Smooth muscle cell (in vitro differentiated cells): ENCODE data around the gene ARHGAP22. TPM values are rescaled to one million over a fixed set of nuclear protein-coding genes. Genes with fewer than 3 reads are reported as not detected.

ENCODE experiments used
- DNase-seq: peaks from one replicate; lab custom pipeline; 2025; ENCODE audit not compliant: unreplicated experiment; lab: John Stamatoyannopoulos, UW
- H2AFZ ChIP-seq: fragments of 200-600 bp; sonication (generic); 2 replicates; pipeline ENCODE4 v1.6.0; 2016; ENCODE audit warnings: antibody characterized with exemption, low read depth, mild to moderate bottlenecking
- H3F3A ChIP-seq: fragments of 200-600 bp; sonication (generic); 2 replicates; pipeline ENCODE4 v1.6.0; 2017; ENCODE audit warnings: antibody characterized with exemption, low read depth
- H3K27ac ChIP-seq: fragments of 200-600 bp; sonication (generic); 2 replicates; pipeline ENCODE4 v1.5.1; 2016; ENCODE audit warnings: low read depth, mild to moderate bottlenecking
- H3K27me3 ChIP-seq: fragments of 200-600 bp; sonication (generic); 2 replicates; pipeline ENCODE4 v1.6.1; 2016; ENCODE audit warnings: low read depth, mild to moderate bottlenecking
- H3K36me3 ChIP-seq: fragments of 200-600 bp; sonication (generic); 2 replicates; pipeline ENCODE4 v1.5.1; 2016; ENCODE audit warnings: low read depth
- H3K4me1 ChIP-seq: fragments of 200-600 bp; sonication (generic); 2 replicates; pipeline ENCODE4 v1.5.1; 2016; ENCODE audit warnings: low read depth
- H3K4me2 ChIP-seq: fragments of 200-600 bp; sonication (generic); 2 replicates; pipeline ENCODE4 v1.6.0; 2016; ENCODE audit warnings: mild to moderate bottlenecking
- H3K4me3 ChIP-seq: fragments of 200-600 bp; sonication (generic); 2 replicates; pipeline ENCODE4 v1.5.1; 2016; ENCODE audit warnings: mild to moderate bottlenecking
- H3K79me2 ChIP-seq: fragments of 200-600 bp; sonication (generic); 2 replicates; pipeline ENCODE4 v1.6.0; 2016; ENCODE audit warnings: low read depth, mild to moderate bottlenecking
- H3K9ac ChIP-seq: fragments of 200-600 bp; sonication (generic); 2 replicates; pipeline ENCODE4 v1.6.0; 2016; ENCODE audit warnings: low read depth
- H3K9me3 ChIP-seq: fragments of 200-600 bp; sonication (generic); replicated peaks from 2 replicates; pipeline ENCODE4 v1.5.1; 2016; ENCODE audit warnings: low read depth
- H4K20me1 ChIP-seq: fragments of 200-600 bp; sonication (generic); 2 replicates; pipeline ENCODE4 v1.6.0; 2016; ENCODE audit warnings: low read depth
- CTCF ChIP-seq: fragments of 200-600 bp; sonication (generic); IDR thresholded peaks from 2 replicates; pipeline ENCODE4 v1.5.1; 2017; ENCODE audit warnings: borderline replicate concordance, mild to moderate bottlenecking, antibody characterized with exemption; ENCODE audit not compliant: insufficient read depth, poor library complexity, severe bottlenecking
- WGBS: methylation state at CpG from one replicate; pipeline ENCODE4 v1.1.7; 2016; ENCODE audit warnings: low lambda C conversion rate; 5-methylcytosine and 5-hydroxymethylcytosine counted together
- polyA plus RNA-seq: library from polyadenylated mRNA; unstranded; fragments of >200 nt; fragmentation: Nextera tagmentation; extraction: Ambion mirVana; gene quantifications from 2 replicates; pipeline ENCODE4 v1.2.1, GENCODE V29; 2016
- total RNA-seq: library from RNA; depleted of rRNA; stranded (reverse); fragments of >200 nt; gene quantifications from 2 replicates; pipeline ENCODE4 v1.2.3, GENCODE V29; 2014

ARHGAP22 gene
- total and polyA plus RNA-seq, 2 experiments from 2014 or later = 1.8 to 8.8 TPM

GRCh38 chr10:48445932-48446331 lies 158.9 kb downstream of the ARHGAP22 start:
- no peaks in the 10 kb centered on the region for H4K20me1 ChIP-seq
- no peaks in the 10 kb centered on the region for H3K36me3 ChIP-seq
- WGBS = 97% methylated on average over 7 of the region's 7 CpGs

DNA sequence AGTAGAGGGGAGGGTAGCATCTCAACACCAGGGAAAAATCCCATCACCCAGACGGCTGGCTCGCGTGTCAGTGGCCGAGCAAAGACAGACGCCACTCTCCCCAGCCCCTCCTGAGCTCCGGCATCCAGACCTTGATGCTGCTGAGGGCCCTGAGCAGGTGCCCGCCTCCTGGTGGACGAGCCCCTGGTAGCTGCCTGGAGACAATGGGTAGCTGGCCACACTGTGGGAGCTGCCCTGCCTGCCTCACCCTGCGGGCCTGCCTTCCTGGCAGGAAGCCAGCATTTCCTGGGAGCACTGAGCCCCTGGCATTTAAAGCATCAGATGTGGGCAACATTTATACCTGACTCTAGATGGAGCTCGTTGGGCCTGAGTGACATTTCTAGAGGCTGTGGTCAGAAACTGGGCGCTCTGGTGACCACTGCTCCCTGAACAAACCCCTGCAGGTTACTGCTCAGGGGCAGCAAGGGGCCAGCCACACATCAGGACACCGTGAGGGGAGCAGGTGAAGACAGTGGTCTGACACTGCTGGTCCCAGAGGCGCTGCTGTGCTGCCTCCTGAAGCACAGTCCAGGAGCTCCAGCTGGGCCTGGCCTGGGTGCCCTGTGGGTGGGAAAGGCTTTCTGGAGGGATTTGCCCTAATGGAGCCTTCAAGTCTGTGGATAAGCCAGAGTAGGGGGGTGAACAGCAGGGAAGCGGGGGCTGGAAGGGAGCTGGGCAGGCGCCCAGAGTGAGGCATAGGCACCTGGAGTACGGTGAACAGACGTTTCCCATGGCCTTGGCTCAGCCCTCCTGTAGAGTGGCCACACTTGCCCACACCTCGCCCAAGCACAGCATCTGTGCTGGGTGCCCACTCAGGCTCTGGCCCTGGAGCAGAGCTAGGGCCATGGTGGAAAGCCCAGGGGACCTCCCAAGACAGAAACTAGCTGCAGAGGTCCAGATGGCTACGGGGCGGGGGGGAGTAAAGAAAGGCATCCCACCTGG lies 159.7 kb downstream of the ARHGAP22 start:
- Histone ChIP-seq H3K4me3 (no peak overlapping the region), H3K9ac (no peak overlapping the region), H3K4me2 (no peak overlapping the region), H3K79me2 (no peaks in the 10 kb centered on the region), H3K9me3 (no peaks in the 10 kb centered on the region), H4K20me1 (no peaks in the 10 kb centered on the region), H3F3A (no peaks in the 10 kb centered on the region), H3K4me1 (peaks cover 11% of the 10 kb centered on the region), H3K27me3 (no peaks in the 10 kb centered on the region), H3K36me3 (no peaks in the 10 kb centered on the region), H3K27ac (no peak overlapping the region), H2AFZ (no peak overlapping the region)
- DNase-seq = no peak
- WGBS = 86% methylated on average over 20 of the region's 20 CpGs
- TF ChIP-seq CTCF = no peak

More at GRCh38 chr10:48445932-48446331, 158.9 kb downstream of the ARHGAP22 start:
- Histone ChIP-seq H2AFZ (no peak overlapping the region), H3K4me1 (peaks cover 11% of the 10 kb centered on the region), H3K4me2 (no peak overlapping the region), H3F3A (no peaks in the 10 kb centered on the region), H3K9me3 (no peaks in the 10 kb centered on the region), H3K27ac (no peak overlapping the region), H3K79me2 (no peaks in the 10 kb centered on the region), H3K9ac (no peak overlapping the region), H3K27me3 (no peaks in the 10 kb centered on the region), H3K4me3 (no peak overlapping the region)
- no peak for TF ChIP-seq CTCF
- DNase-seq = no peak

DNA sequence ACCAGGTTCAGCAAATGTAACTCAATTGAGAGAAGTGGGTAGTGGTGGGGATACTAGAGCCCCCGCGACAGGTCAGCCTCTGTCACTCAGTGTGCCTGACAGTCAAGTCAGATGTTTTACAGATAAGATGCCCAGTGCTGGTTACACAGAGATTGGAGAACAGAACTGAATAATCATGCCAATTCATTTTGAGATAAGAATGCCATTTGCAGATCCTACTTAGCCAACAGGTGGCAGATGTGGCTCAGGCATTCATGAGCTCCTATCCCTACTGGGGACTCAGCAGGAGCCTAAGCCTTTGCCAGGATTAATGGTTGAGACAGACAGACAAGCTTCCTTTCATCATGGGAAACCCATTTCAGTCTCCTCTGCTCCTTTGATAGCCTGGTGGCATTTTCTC lies 160.6 kb downstream of the ARHGAP22 start:
- Histone ChIP-seq H3K4me1 (peaks cover 11% of the 10 kb centered on the region), H3F3A (no peaks in the 10 kb centered on the region), H3K27me3 (no peaks in the 10 kb centered on the region), H2AFZ (no peak overlapping the region), H3K4me3 (no peak overlapping the region), H4K20me1 (no peaks in the 10 kb centered on the region), H3K79me2 (no peaks in the 10 kb centered on the region), H3K4me2 (no peak overlapping the region), H3K27ac (no peak overlapping the region), H3K9me3 (no peaks in the 10 kb centered on the region), H3K9ac (no peak overlapping the region), H3K36me3 (no peaks in the 10 kb centered on the region)
- no peak for DNase-seq
- no peak for TF ChIP-seq CTCF
- 81% methylated on average over 2 of the region's 2 CpGs for WGBS
